ENCODE data around the gene MFSD12.

MFSD12 gene

GRCh38 chr19:3514930-3515329 lies 42.5 kb downstream of the MFSD12 start:
- no peak overlapping the region for H3K27ac ChIP-seq (replicated peaks; ENCODE audit: low read length)
- H2BK12ac ChIP-seq (ENCODE audit: low read length), result no peak overlapping the region
- peaks cover 11 to 81% of the 10 kb centered on the region in 2 donors for H3K36me3 ChIP-seq (replicated peaks in 1 of 2; ENCODE audit: control insufficient read depth in 2 of 2, insufficient read depth in 2 of 2, low read length in 2 of 2)
- no peak overlapping the region for H3K4ac ChIP-seq (ENCODE audit: low read length)
- no peak overlapping the region for H3K18ac ChIP-seq (ENCODE audit: low read length)
- H2BK15ac ChIP-seq (ENCODE audit: low read length), result no peak overlapping the region
- no peak overlapping the region for H3K14ac ChIP-seq (ENCODE audit: low read length)
- H4K8ac ChIP-seq (ENCODE audit: low read depth, low read length), result no peak overlapping the region
- WGBS, 2 donors (ENCODE audit: extremely low coverage in 2 of 2, insufficient read length in 2 of 2, insufficient replicate concordance in 1 of 2), result no CpG with 5 or more reads among the region's 12 CpGs
- no peak overlapping the region for H3K4me2 ChIP-seq (ENCODE audit: insufficient read depth, low read length, poor library complexity, severe bottlenecking)
- H3K9ac ChIP-seq (ENCODE audit: low read depth, low read length, poor library complexity), result peak overlapping the region; percentile 53
- peaks cover 61% of the 10 kb centered on the region for H3K79me1 ChIP-seq (ENCODE audit: low read depth, low read length)
- no peak overlapping the region for H2BK5ac ChIP-seq (ENCODE audit: low read length)
- DNase-seq (ENCODE audit: low spot score), result no peak
- no peak overlapping the region for H2BK120ac ChIP-seq (ENCODE audit: low read depth, low read length)
- H3K9me3 ChIP-seq (replicated peaks in 1 of 2; ENCODE audit: control insufficient read depth in 2 of 2, insufficient read depth in 1 of 2, low read depth in 1 of 2, low read length in 2 of 2), result no peaks in the 10 kb centered on the region
- H4K91ac ChIP-seq (ENCODE audit: low read depth, low read length, poor library complexity), result no peak overlapping the region
- no peak overlapping the region for H2AFZ ChIP-seq (ENCODE audit: low read length)
- H3K23ac ChIP-seq (ENCODE audit: low read depth, low read length, poor library complexity), result no peak overlapping the region
- no peak overlapping the region for H3K4me3 ChIP-seq (ENCODE audit: low read length in 2 of 2)
- H2AK5ac ChIP-seq (ENCODE audit: low read depth, low read length), result no peak overlapping the region
- H3K4me1 ChIP-seq (ENCODE audit: control insufficient read depth in 2 of 2, insufficient read depth in 1 of 2, low read depth in 1 of 2, low read length in 2 of 2), result no peaks in the 10 kb centered on the region
- H3K27me3 ChIP-seq (ENCODE audit: control insufficient read depth in 3 of 3, insufficient read depth in 3 of 3, low read depth in 1 of 3, low read length in 3 of 3), result no peaks in the 10 kb centered on the region

DNA sequence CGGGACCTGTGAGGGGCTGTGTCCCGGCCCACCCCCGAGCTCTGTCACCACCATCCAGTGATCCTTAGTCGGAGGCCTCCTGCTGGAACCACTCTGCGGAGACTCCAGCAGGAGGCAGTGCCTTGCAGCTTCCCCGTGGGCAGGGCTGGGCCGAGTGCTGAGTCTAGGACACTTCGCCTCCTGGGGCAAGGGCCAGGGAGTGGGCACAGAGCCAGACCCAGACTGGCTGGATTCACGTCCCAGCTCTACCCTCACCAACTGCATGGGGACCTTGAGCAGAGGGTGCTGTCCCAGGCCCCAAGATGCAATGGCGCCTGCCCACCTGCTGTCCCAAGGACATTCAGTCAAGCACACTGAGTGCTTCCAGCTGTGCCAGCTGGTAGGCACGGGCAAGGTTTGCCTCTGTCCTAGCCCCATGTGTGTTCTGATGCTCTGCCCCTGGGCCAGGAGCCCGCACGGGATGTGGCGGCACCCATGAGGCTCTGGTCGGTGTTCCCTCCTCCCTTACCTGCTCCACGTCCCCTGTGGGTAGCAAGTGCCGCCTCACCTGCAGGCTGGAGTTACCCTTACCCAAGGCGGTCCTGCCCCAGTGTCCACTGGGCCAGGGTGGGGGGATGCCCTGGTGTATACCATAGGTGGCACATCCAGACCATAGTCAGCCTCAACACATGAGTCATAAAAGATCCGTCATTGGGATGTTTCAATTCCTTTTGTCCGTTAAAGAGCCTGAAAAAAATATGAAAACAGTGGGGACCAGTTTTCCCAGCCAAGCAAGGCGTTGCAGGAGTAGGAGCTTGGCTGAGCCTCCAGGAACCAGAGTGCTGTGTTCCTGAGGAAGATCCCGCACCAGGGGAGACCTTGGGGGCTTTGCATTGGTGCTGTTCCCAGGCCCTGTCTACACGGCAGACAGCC lies 43.9 kb downstream of the MFSD12 start:
- H2BK5ac ChIP-seq (ENCODE audit: low read length), result no peak overlapping the region
- H2AK5ac ChIP-seq (ENCODE audit: low read depth, low read length), result no peak overlapping the region
- peaks cover 66% of the 10 kb centered on the region for H3K79me1 ChIP-seq (ENCODE audit: low read depth, low read length)
- H2BK15ac ChIP-seq (ENCODE audit: low read length), result no peak overlapping the region
- H2AFZ ChIP-seq (ENCODE audit: low read length), result no peak overlapping the region
- no peak overlapping the region for H3K9ac ChIP-seq (ENCODE audit: low read depth, low read length, poor library complexity)
- no peak for DNase-seq (ENCODE audit: low spot score)
- no peak overlapping the region for H3K4ac ChIP-seq (ENCODE audit: low read length)
- peak overlapping the region; percentile 58 for H3K23ac ChIP-seq (ENCODE audit: low read depth, low read length, poor library complexity)
- H3K4me1 ChIP-seq (ENCODE audit: control insufficient read depth in 2 of 2, insufficient read depth in 1 of 2, low read depth in 1 of 2, low read length in 2 of 2), result no peaks in the 10 kb centered on the region
- H2BK120ac ChIP-seq (ENCODE audit: low read depth, low read length), result no peak overlapping the region
- no peak overlapping the region for H4K91ac ChIP-seq (ENCODE audit: low read depth, low read length, poor library complexity)
- no CpG with 5 or more reads among the region's 23 CpGs for WGBS, 2 donors (ENCODE audit: extremely low coverage in 2 of 2, insufficient read length in 2 of 2, insufficient replicate concordance in 1 of 2)
- no peak overlapping the region for H3K27ac ChIP-seq (replicated peaks; ENCODE audit: low read length)
- H3K36me3 ChIP-seq (replicated peaks in 1 of 2; ENCODE audit: control insufficient read depth in 2 of 2, insufficient read depth in 2 of 2, low read length in 2 of 2), result peaks cover 22 to 81% of the 10 kb centered on the region in 2 donors
- no peak overlapping the region for H3K18ac ChIP-seq (ENCODE audit: low read length)
- H3K4me3 ChIP-seq (ENCODE audit: low read length in 2 of 2), result no peak overlapping the region
- no peak overlapping the region for H2BK12ac ChIP-seq (ENCODE audit: low read length)
- no peak overlapping the region for H3K4me2 ChIP-seq (ENCODE audit: insufficient read depth, low read length, poor library complexity, severe bottlenecking)
- H3K9me3 ChIP-seq (replicated peaks in 1 of 2; ENCODE audit: control insufficient read depth in 2 of 2, insufficient read depth in 1 of 2, low read depth in 1 of 2, low read length in 2 of 2), result no peaks in the 10 kb centered on the region
- H4K8ac ChIP-seq (ENCODE audit: low read depth, low read length), result no peak overlapping the region
- no peak overlapping the region for H3K14ac ChIP-seq (ENCODE audit: low read length)
- no peaks in the 10 kb centered on the region for H3K27me3 ChIP-seq (ENCODE audit: control insufficient read depth in 3 of 3, insufficient read depth in 3 of 3, low read depth in 1 of 3, low read length in 3 of 3)

GRCh38 chr19:3512562-3513228 lies 44.7 kb downstream of the MFSD12 start:
- no peak overlapping the region for H3K14ac ChIP-seq (ENCODE audit: low read length)
- H2BK120ac ChIP-seq (ENCODE audit: low read depth, low read length), result no peak overlapping the region
- no peak overlapping the region for H3K4me2 ChIP-seq (ENCODE audit: insufficient read depth, low read length, poor library complexity, severe bottlenecking)
- H3K79me1 ChIP-seq (ENCODE audit: low read depth, low read length), result peaks cover 65% of the 10 kb centered on the region
- WGBS, 2 donors (ENCODE audit: extremely low coverage in 2 of 2, insufficient read length in 2 of 2, insufficient replicate concordance in 1 of 2), result no CpG with 5 or more reads among the region's 17 CpGs
- peaks cover 23 to 82% of the 10 kb centered on the region in 2 donors for H3K36me3 ChIP-seq (replicated peaks in 1 of 2; ENCODE audit: control insufficient read depth in 2 of 2, insufficient read depth in 2 of 2, low read length in 2 of 2)
- DNase-seq (ENCODE audit: low spot score), result no peak
- H2AK5ac ChIP-seq (ENCODE audit: low read depth, low read length), result no peak overlapping the region
- peak overlapping the region; percentile 38 for H3K18ac ChIP-seq (ENCODE audit: low read length)
- no peak overlapping the region for H2AFZ ChIP-seq (ENCODE audit: low read length)
- no peak overlapping the region for H4K8ac ChIP-seq (ENCODE audit: low read depth, low read length)
- no peak overlapping the region for H3K4me3 ChIP-seq (ENCODE audit: low read length in 2 of 2)
- no peaks in the 10 kb centered on the region for H3K9me3 ChIP-seq (replicated peaks in 1 of 2; ENCODE audit: control insufficient read depth in 2 of 2, insufficient read depth in 1 of 2, low read depth in 1 of 2, low read length in 2 of 2)
- H2BK12ac ChIP-seq (ENCODE audit: low read length), result no peak overlapping the region
- no peak overlapping the region for H3K27ac ChIP-seq (replicated peaks; ENCODE audit: low read length)
- peaks cover under 1% of the 10 kb centered on the region in 2 donors for H3K4me1 ChIP-seq (ENCODE audit: control insufficient read depth in 2 of 2, insufficient read depth in 1 of 2, low read depth in 1 of 2, low read length in 2 of 2)
- no peak overlapping the region for H4K91ac ChIP-seq (ENCODE audit: low read depth, low read length, poor library complexity)
- H3K9ac ChIP-seq (ENCODE audit: low read depth, low read length, poor library complexity), result no peak overlapping the region
- H2BK15ac ChIP-seq (ENCODE audit: low read length), result no peak overlapping the region
- no peak overlapping the region for H3K23ac ChIP-seq (ENCODE audit: low read depth, low read length, poor library complexity)
- no peak overlapping the region for H2BK5ac ChIP-seq (ENCODE audit: low read length)
- no peak overlapping the region for H3K4ac ChIP-seq (ENCODE audit: low read length)
- H3K27me3 ChIP-seq (ENCODE audit: control insufficient read depth in 3 of 3, insufficient read depth in 3 of 3, low read depth in 1 of 3, low read length in 3 of 3), result no peaks in the 10 kb centered on the region

Data from neuronal stem cell (in vitro differentiated cells).